ENCODE data around the gene DHH. TPM values are rescaled to one million over a fixed set of nuclear protein-coding genes. Genes with fewer than 3 reads are reported as not detected.
"Not testable (repeated sequence)": the region's sequence is repeated elsewhere in the genome, so short reads cannot be mapped to it uniquely, and the experiment has no call there.

Gene DHH
- total RNA-seq, 4 donors from 2014 or later = 0.19 to 2.5 TPM; not detected in 2

DNA sequence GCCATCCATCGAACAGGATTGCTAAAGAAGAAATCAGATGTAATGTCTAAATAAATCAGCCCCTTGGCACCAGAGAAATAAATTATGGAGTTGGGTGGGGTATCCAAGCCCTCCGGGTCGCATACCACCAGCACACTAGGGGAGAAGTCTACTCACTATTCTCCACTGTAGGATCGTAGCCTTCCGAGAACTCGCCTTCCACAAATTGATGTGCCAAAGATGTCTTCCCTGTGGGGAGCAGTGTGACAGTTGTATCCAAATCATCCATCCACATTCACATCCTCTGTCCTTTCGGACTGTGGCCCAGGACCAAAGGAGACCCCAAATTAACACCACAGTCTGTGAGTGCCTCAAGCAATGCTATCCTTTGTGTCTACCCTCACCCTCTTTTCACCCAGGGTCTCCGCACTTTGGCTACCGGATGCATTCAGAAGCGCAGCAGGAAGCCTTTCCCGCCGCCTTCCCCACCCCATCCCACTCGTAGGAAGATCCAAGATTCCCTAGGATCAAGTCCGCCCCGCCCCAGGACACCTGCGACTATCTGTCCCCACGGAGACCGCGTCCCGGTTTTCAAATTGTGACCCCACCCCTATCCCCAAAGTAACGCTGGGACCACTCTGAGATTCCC, 25.6 kb downstream of the DHH start:
- Histone ChIP-seq H3K27ac (peak overlapping the region; percentile 56 to 85 (median 71)), H3K27me3 (no peaks in the 10 kb centered on the region), H3K4me1 (peaks cover 0 to 16% (median 2%) of the 10 kb centered on the region in 4 donors), H3K4me3 (peak overlapping the region; percentile 60 to 77 (median 72)), H3K9me3 (no peaks in the 10 kb centered on the region), H3K36me3 (no peaks in the 10 kb centered on the region)
- DNase-seq = no peak
- no peak for TF ChIP-seq POLR2A (IDR thresholded peaks at IDR 0.05)

DNA sequence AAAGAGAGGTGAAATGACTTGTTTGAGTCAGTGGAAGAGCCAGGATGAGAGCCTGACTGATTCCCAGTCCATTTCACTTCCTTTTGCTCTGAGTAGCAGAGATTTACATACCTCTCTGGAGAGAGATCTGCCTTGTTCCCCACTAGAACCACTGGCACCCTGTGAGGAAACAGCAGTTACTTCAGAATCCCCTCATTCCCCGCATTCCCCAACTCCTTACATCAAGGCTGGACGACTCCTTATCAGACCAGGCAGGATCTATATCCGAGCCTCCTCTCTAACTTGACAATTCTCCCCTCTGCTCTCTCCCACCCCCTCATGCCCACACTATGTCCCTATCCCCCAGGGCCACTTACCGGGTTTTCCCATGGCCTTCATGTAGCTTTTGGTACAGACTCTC, 28.5 kb downstream of the DHH start:
- no peaks in the 10 kb centered on the region for H3K36me3 ChIP-seq
- no peaks in the 10 kb centered on the region for H3K27me3 ChIP-seq

DNA sequence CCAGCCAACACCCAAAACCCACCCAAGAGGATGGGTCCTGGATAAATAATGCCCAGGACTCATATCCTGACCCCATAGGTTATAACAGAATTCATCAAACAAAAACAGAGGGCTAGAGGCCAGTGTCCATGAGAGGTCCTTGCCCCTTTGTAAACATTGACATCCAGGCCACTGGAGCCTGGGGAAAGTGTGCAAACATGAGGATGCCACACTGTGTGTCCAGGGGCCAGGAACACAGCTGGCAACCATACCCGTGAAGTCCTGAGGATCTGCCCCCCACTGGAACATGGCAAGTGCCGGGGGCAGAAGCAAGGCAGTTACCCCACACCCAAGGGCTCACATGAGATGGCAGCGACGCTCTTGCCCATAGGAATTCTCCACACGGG, 29.8 kb downstream of the DHH start:
- H3K36me3 ChIP-seq = no peaks in the 10 kb centered on the region
- H3K4me3 ChIP-seq = no peak overlapping the region
- no peaks in the 10 kb centered on the region for H3K27me3 ChIP-seq
- H3K9me3 ChIP-seq = no peaks in the 10 kb centered on the region
- H3K4me1 ChIP-seq = peaks cover 0 to 15% (median 2%) of the 10 kb centered on the region in 4 donors
- no peak overlapping the region for H3K27ac ChIP-seq
- TF ChIP-seq, protein P1, sequence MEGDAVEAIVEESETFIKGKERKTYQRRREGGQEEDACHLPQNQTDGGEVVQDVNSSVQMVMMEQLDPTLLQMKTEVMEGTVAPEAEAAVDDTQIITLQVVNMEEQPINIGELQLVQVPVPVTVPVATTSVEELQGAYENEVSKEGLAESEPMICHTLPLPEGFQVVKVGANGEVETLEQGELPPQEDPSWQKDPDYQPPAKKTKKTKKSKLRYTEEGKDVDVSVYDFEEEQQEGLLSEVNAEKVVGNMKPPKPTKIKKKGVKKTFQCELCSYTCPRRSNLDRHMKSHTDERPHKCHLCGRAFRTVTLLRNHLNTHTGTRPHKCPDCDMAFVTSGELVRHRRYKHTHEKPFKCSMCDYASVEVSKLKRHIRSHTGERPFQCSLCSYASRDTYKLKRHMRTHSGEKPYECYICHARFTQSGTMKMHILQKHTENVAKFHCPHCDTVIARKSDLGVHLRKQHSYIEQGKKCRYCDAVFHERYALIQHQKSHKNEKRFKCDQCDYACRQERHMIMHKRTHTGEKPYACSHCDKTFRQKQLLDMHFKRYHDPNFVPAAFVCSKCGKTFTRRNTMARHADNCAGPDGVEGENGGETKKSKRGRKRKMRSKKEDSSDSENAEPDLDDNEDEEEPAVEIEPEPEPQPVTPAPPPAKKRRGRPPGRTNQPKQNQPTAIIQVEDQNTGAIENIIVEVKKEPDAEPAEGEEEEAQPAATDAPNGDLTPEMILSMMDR (IDR thresholded peaks at IDR 0.05) = no peak
- no peak for TF ChIP-seq POLR2A (IDR thresholded peaks at IDR 0.05)
- no peak for DNase-seq

More for the DNA sequence above, 28.5 kb downstream of the DHH start:
- TF ChIP-seq, protein P1 (IDR thresholded peaks at IDR 0.05) = no peak
- TF ChIP-seq POLR2A (IDR thresholded peaks at IDR 0.05) = no peak
- Histone ChIP-seq H3K4me3 (no peak overlapping the region), H3K4me1 (peaks cover 0 to 21% (median 2%) of the 10 kb centered on the region in 4 donors), H3K9me3 (no peaks in the 10 kb centered on the region), H3K27ac (no peak overlapping the region)
- no peak for DNase-seq

DNA sequence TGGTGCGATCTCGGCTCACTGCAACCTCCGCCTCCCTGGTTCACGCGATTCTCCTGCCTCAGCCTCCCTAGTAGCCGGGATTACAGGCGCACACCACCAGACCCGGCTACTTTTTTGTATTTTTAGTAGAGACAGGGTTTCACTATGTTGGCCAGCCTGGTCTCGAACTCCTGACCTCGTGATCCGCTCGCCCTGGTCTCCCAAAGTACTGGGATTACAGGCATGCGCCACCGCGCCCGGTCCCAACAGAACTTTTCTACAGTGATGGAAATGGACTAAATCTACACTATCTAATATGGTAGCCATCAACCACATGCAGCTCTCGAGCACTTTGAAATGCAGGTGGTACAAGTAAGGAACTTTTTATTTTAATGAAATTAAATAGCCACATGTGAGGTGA, 32.7 kb downstream of the DHH start:
- not testable (repeated sequence) for H3K4me3 ChIP-seq, H3K27ac ChIP-seq, H3K36me3 ChIP-seq, DNase-seq, H3K9me3 ChIP-seq, H3K27me3 ChIP-seq
- peaks cover 0 to 25% (median 10%) of the 10 kb centered on the region in 4 donors for H3K4me1 ChIP-seq

DNA sequence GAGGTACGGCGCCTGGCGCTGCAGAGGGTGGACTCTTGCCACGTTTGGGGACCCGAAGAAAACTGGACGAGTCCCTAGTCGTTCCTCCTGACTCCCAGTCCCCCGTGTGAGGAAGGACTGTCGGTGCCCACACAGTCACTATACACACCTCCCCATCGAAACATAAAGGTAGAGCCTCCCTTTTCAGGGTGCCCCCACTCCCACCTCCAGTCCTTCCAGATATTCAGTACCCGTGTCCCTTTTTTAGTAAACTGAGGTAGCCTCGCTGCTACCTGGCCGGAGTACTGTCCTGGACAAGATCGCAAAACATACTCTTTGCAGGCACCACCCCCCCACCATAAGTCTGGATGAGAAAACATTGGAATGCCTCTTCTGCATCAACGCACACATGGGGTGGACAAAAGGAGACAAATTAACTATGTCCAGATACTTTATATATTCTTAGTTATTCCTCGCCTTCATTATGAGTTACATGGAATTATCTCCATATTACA, 33.4 kb downstream of the DHH start:
- Histone ChIP-seq H3K4me1 (peaks cover 0 to 33% (median 17%) of the 10 kb centered on the region in 4 donors), H3K36me3 (no peaks in the 10 kb centered on the region), H3K27ac (peak overlapping the region; percentile 91 to 98 (median 94)), H3K27me3 (no peaks in the 10 kb centered on the region), H3K4me3 (peak overlapping the region; percentile 93 to 100 (median 96)), H3K9me3 (no peaks in the 10 kb centered on the region)
- no peak for TF ChIP-seq POLR2A (IDR thresholded peaks at IDR 0.05)
- TF ChIP-seq, protein P1 (IDR thresholded peaks at IDR 0.05) = no peak
- DNase-seq = no peak

DNA sequence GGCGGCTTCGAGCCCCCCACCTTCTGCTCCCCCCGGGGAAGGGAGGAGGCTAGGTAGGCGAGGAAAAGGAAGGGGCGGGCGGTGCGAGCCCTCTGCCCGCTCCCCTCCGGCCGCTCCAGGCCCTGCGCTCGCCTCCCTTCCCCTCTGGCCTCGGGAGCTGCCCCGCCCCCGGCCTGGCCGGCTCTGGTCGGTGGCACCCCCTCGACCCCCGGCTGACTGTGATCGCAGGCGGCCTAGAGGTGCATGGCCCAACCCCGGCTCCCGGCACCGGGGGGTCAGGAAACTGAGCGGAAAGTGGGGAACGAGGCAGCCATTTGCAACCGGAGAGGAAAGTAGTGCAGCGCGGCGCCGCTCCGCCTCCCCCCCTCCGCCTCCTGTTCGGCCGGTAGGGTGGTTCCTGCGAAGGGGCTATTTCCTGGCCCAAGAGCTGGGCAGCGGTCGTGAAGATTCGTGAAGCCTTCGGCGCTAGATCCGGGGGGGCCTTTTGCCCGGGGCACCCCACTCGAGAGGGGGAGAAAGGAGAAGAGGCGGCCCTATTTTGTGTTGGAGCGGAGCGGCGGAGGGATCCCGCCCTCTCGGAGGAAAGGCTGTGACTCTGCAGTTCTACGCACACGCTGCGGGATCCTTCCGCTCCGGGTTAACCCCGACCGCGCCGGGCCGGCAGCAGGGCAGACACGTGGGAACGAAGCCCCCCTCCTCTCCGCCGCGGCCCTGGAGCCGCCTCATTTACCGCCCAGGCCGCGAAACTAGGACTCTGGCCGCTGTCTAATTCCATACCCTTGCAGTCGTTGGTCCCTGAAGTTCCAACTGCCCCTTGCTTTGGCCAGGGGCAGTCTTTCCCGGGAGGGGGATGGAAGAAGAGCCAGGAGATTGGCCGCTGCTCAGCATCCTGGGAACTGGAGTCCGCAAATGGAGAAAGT, 34.1 kb downstream of the DHH start, which contains the start of gene KMT2D:
Gene KMT2D (minus strand): TSS at position 558 of the 920 bp plus-strand sequence. CDS start 5,470 bp downstream, outside the sequence.
- peak; percentile 88 to 95 (median 94) for DNase-seq
- H3K9me3 ChIP-seq = no peaks in the 10 kb centered on the region
- peak within 1 kb of the TSS; percentile 93 to 100 (median 96) for H3K4me3 ChIP-seq
- no peaks in the 10 kb centered on the region for H3K36me3 ChIP-seq
- H3K27me3 ChIP-seq = no peaks in the 10 kb centered on the region
- H3K4me1 ChIP-seq = peaks cover 0 to 40% (median 23%) of the 10 kb centered on the region in 4 donors
- TF ChIP-seq POLR2A (IDR thresholded peaks at IDR 0.05) = peak; percentile 27 to 43
- TF ChIP-seq, protein P1 (IDR thresholded peaks at IDR 0.05) = peak in 4 of 6 experiments; percentile 4 to 82 (median 60)
- H3K27ac ChIP-seq = peak within 1 kb of the TSS; percentile 91 to 98 (median 94)
